GM19397 (cell line): ENCODE measurements around the gene DOK1.
A peak's percentile ranks its signal among the peaks of the same experiment; 100 is the strongest.

Experiments used
- ATAC-seq: cut with Tn5 transposase; IDR thresholded peaks from one replicate; pipeline ENCODE4 v1.9.1; 2021; ENCODE audit warnings: mild to moderate bottlenecking, moderate library complexity; ENCODE audit not compliant: unreplicated experiment

The DOK1 gene

GRCh38 chr2:74525717-74526648 lies 28.5 kb upstream of the DOK1 start, which contains the start of gene DQX1:
TSS of gene DQX1 (minus strand) at chr2:74526231. CDS start at chr2:74525729, 502 bp downstream.
- ATAC-seq = no peak

- ATAC-seq = no peak
Measured at GRCh38 chr2:74526649-74527230, 27.8 kb upstream of the DOK1 start.

GRCh38 chr2:74527741-74528140 lies 26.8 kb upstream of the DOK1 start:
- ATAC-seq = no peak

GRCh38 chr2:74528600-74529356 lies 25.7 kb upstream of the DOK1 start:
- peak; percentile 6 for ATAC-seq

- peak; percentile 80 for ATAC-seq
Measured at GRCh38 chr2:74529357-74530238, 24.9 kb upstream of the DOK1 start, which contains the start of the genes AUP1 and HTRA2. TSS of gene AUP1 (minus strand) at chr2:74529706. CDS start at chr2:74529629, 77 bp downstream. TSS of gene HTRA2 (plus strand) at chr2:74529933. CDS start at chr2:74530007, 74 bp downstream.

- peak; percentile 30 for ATAC-seq
Measured at GRCh38 chr2:74530239-74531187, 24.0 kb upstream of the DOK1 start.

- ATAC-seq = no peak
Measured at GRCh38 chr2:74531666-74532065, 22.9 kb upstream of the DOK1 start.

- ATAC-seq = no peak
Measured at GRCh38 chr2:74532222-74532621, 22.3 kb upstream of the DOK1 start.

- ATAC-seq = no peak
Measured at GRCh38 chr2:74533464-74533863, 21.1 kb upstream of the DOK1 start.

- no peak for ATAC-seq
Measured at GRCh38 chr2:74534411-74534810, 20.1 kb upstream of the DOK1 start.

- no peak for ATAC-seq
Measured at GRCh38 chr2:74535440-74535965, 19.0 kb upstream of the DOK1 start.

- no peak for ATAC-seq
Measured at GRCh38 chr2:74536166-74536950, 18.2 kb upstream of the DOK1 start.

- no peak for ATAC-seq
Measured at GRCh38 chr2:74537140-74537539, 17.4 kb upstream of the DOK1 start.

- no peak for ATAC-seq
Measured at GRCh38 chr2:74538881-74539339, 15.6 kb upstream of the DOK1 start.

GRCh38 chr2:74540291-74540690 lies 14.2 kb upstream of the DOK1 start:
- no peak for ATAC-seq

GRCh38 chr2:74542978-74543377 lies 11.5 kb upstream of the DOK1 start:
- no peak for ATAC-seq

- no peak for ATAC-seq
Measured at GRCh38 chr2:74544634-74545033, 9.9 kb upstream of the DOK1 start.

- ATAC-seq = no peak
Measured at GRCh38 chr2:74546004-74546403, 8.5 kb upstream of the DOK1 start.
